GM12878 (cell line): Measurements from ENCODE around the gene RPL37. TPM values are rescaled to one million over a fixed set of nuclear protein-coding genes. Genes with fewer than 3 reads are reported as not detected.

Experiments
- ATAC-seq: fragments of 200-7000 bp; cut with Tn5 transposase; 3 replicates; pipeline ENCODE4 v1.9.1; 2020; ENCODE audit warnings: mild to moderate bottlenecking, moderate library complexity
- BruUV-seq: library from RNA; stranded (reverse); fragments of 400-500 nt; replicated peaks from 2 replicates; lab custom pipeline; 2021; lab: Mats Ljungman, UMichigan
- CTCF ChIA-PET: fragments of 300-600 bp; sonication (Branson Sonifier 250); formaldehyde crosslinking; extraction: SDS; loops from one replicate; lab custom pipeline; 2021; ENCODE audit warnings: inconsistent platforms; lab: Yijun Ruan, JAX
- POLR2A ChIA-PET: fragments of 350-600 bp; formaldehyde crosslinking; extraction: SDS; loops from one replicate; lab custom pipeline; 2021; ENCODE audit warnings: inconsistent platforms; lab: Charles Lee
- RAD21 ChIA-PET: fragments of 300-600 bp; sonication (Branson Sonifier 250); formaldehyde crosslinking; loops from one replicate; lab custom pipeline; 2023; ENCODE audit warnings: antibody characterized with exemption; ENCODE audit not compliant: unreplicated experiment; lab: Charles Lee
- SMC1A ChIA-PET: fragments of 300-600 bp; sonication (Branson Sonifier 250); formaldehyde crosslinking; loops from one replicate; lab custom pipeline; 2023; ENCODE audit not compliant: unreplicated experiment, uncharacterized antibody; lab: Charles Lee
- DNase-seq: peaks from one replicate; pipeline ENCODE4 v3.0.0-alpha.2; 2011; ENCODE audit warnings: low read depth, low spot score
- FAIRE-seq: peaks from 3 replicates; lab custom pipeline; 2011; peaks lifted over from hg19 to GRCh38; lab: Jason Lieb, UNC
- H2AFZ ChIP-seq: 2 replicates; pipeline ENCODE4 v1.6.0; 2011; ENCODE audit warnings: low read depth, low read length, control low read depth; ENCODE audit not compliant: control insufficient read depth
- H3K27ac ChIP-seq: 2 replicates; pipeline ENCODE4 v1.5.1; 2011; ENCODE audit warnings: control low read depth; ENCODE audit not compliant: control insufficient read depth, insufficient read depth
- H3K27me3 ChIP-seq, 2 experiments: replicated peaks in 1 of 2; 2 replicates each; pipeline versions ENCODE4 v1.6.0 to v1.6.1; 2011; ENCODE audit warnings: low read length in 1 of 2; ENCODE audit not compliant: control insufficient read depth in 2 of 2, insufficient read depth in 2 of 2
- H3K36me3 ChIP-seq, 2 experiments: 2 replicates each; pipeline ENCODE4 v1.5.1; 2011; ENCODE audit warnings: low read length in 1 of 2; ENCODE audit not compliant: control insufficient read depth in 2 of 2, insufficient read depth in 2 of 2
- H3K4me1 ChIP-seq: 2 replicates; pipeline ENCODE4 v1.6.1; 2011; ENCODE audit warnings: mild to moderate bottlenecking, low read length, moderate library complexity, mixed read lengths; ENCODE audit not compliant: control insufficient read depth, insufficient read depth
- H3K4me2 ChIP-seq: 2 replicates; pipeline ENCODE4 v1.6.0; 2011; ENCODE audit warnings: control low read depth; ENCODE audit not compliant: control insufficient read depth, insufficient read depth
- H3K4me3 ChIP-seq: fragments of 200-600 bp; sonication (generic); 2 replicates; pipeline ENCODE4 v1.5.1; 2016
- H3K79me2 ChIP-seq: 2 replicates; pipeline ENCODE4 v1.6.0; 2011; ENCODE audit warnings: low read length; ENCODE audit not compliant: control insufficient read depth, insufficient read depth
- H3K9ac ChIP-seq: 2 replicates; pipeline ENCODE4 v1.8.0; 2011; ENCODE audit warnings: low read length, control low read depth, mixed read lengths; ENCODE audit not compliant: control insufficient read depth, insufficient read depth
- H3K9me3 ChIP-seq: replicated peaks from 3 replicates; pipeline ENCODE4 v1.5.1; 2011; ENCODE audit warnings: mild to moderate bottlenecking, low read length; ENCODE audit not compliant: control insufficient read depth, insufficient read depth
- H4K20me1 ChIP-seq: 2 replicates; pipeline ENCODE4 v1.6.0; 2011; ENCODE audit not compliant: control insufficient read depth, insufficient read depth
- CREB1 ChIP-seq: IDR thresholded peaks from 2 replicates; pipeline ENCODE4 v1.6.1; 2012; ENCODE audit warnings: low read depth, mild to moderate bottlenecking, inconsistent platforms
- FOXM1 ChIP-seq: IDR thresholded peaks from 2 replicates; pipeline ENCODE4 v1.6.1; 2012; ENCODE audit warnings: low read depth, mild to moderate bottlenecking, inconsistent platforms, low read length, moderate library complexity
- HDAC2 ChIP-seq: fragments of 200-600 bp; sonication (generic); IDR thresholded peaks from 2 replicates; pipeline ENCODE4 v1.6.1; 2017
- JUNB ChIP-seq: IDR thresholded peaks from 2 replicates; pipeline ENCODE4 v1.6.1; 2016; ENCODE audit warnings: antibody characterized with exemption, mild to moderate bottlenecking
- NFIC ChIP-seq: IDR thresholded peaks from 2 replicates; pipeline ENCODE4 v1.6.1; 2012; ENCODE audit warnings: low read depth, mild to moderate bottlenecking, inconsistent platforms, low read length, moderate library complexity
- NFXL1 ChIP-seq: fragments of 450-650 bp; IDR thresholded peaks from 2 replicates; pipeline ENCODE4 v1.6.1; 2017; ENCODE audit warnings: antibody characterized with exemption, mild to moderate bottlenecking, borderline replicate concordance
- PML ChIP-seq: IDR thresholded peaks from 2 replicates; pipeline ENCODE4 v1.6.1; 2012; ENCODE audit warnings: low read length, inconsistent platforms
- POLR2AphosphoS5 ChIP-seq: IDR thresholded peaks from 2 replicates; pipeline ENCODE4 v1.6.1; 2011; ENCODE audit warnings: mild to moderate bottlenecking, low read length, inconsistent platforms
- RUNX3 ChIP-seq: IDR thresholded peaks from 2 replicates; pipeline ENCODE4 v1.6.1; 2012; ENCODE audit warnings: low read length, inconsistent platforms
- TARDBP ChIP-seq: IDR thresholded peaks from 2 replicates; pipeline ENCODE4 v1.6.1; 2016; ENCODE audit warnings: borderline replicate concordance
- ZBTB40 ChIP-seq: fragments of 450-650 bp; IDR thresholded peaks from 2 replicates; pipeline ENCODE4 v1.6.1; 2016; ENCODE audit warnings: mild to moderate bottlenecking, moderate library complexity, borderline replicate concordance
- ZNF384 ChIP-seq: IDR thresholded peaks from 2 replicates; pipeline ENCODE4 v1.6.1; 2012; ENCODE audit warnings: low read depth, mild to moderate bottlenecking, low read length, improper control_type of control experiment, borderline replicate concordance
- ZNF622 ChIP-seq: fragments of 450-650 bp; IDR thresholded peaks from 2 replicates; pipeline ENCODE4 v1.6.1; 2017; ENCODE audit warnings: mild to moderate bottlenecking, inconsistent platforms
- ZSCAN29 ChIP-seq: fragments of 450-650 bp; IDR thresholded peaks from 2 replicates; pipeline ENCODE4 v1.6.1; 2017; ENCODE audit warnings: mild to moderate bottlenecking, moderate library complexity
- WGBS: methylation state at CpG from one replicate; pipeline ENCODE4 v1.1.6; 2016; ENCODE audit warnings: low lambda C conversion rate; ENCODE audit not compliant: insufficient replicate concordance, insufficient coverage; ENCODE audit errors: missing lambda C conversion rate; 5-methylcytosine and 5-hydroxymethylcytosine counted together
- in situ Hi-C: fragments of 300-500 bp; cut with MboI; formaldehyde crosslinking; loops from 9 replicates; pipeline ENCODE4 v1.14.3; 2018; ENCODE audit warnings: mixed read lengths
- intact Hi-C: fragments of 100-400 bp; cut with micrococcal nuclease; formaldehyde crosslinking; loops from one replicate; pipeline ENCODE4 v1.14.2; 2022; ENCODE audit not compliant: unreplicated experiment
- polyA plus RNA-seq, 11 experiments: library from polyadenylated mRNA; depleted of rRNA in 4 of 11; unstranded in 6 of 11; stranded (reverse) in 5 of 11; fragments of >200 nt; fragmentation: Nextera tagmentation in 4 of 11; fragmentation: Illumina TruSeq in 1 of 11; extraction: Ambion mirVana in 4 of 11; extraction: Trizol in 1 of 11; gene quantifications; 1 replicate in 1 of 11; 2 replicates in 10 of 11; pipeline versions ENCODE4 v1.2.1 to v1.2.3, GENCODE V29; 2011 to 2016; ENCODE audit warnings: inconsistent platforms in 2 of 11, missing spikeins in 2 of 11, low read depth in 1 of 11
- total RNA-seq, 4 experiments: library from RNA; depleted of rRNA in 3 of 4; stranded (reverse); fragments of >200 nt in 3 of 4; fragmentation: Illumina TruSeq in 1 of 4; extraction: Trizol in 1 of 4; gene quantifications; 2 replicates each; pipeline versions ENCODE4 v1.2.1 to v1.2.3, GENCODE V29; 2013 to 2021
- TF ChIP-seq, protein P1 (sequence below): IDR thresholded peaks from 2 replicates; pipeline ENCODE4 v1.6.1; 2012; ENCODE audit warnings: low read depth, low read length, improper control_type of control experiment

The RPL37 gene
- total and polyA plus RNA-seq, 10 of the 15 experiments (the other 5 are each of a cell fraction or from before 2014, with no cell fraction given), result 1,697 to 6,216 (median 3,013) TPM

- TF ChIP-seq NFXL1 (no peak), ZNF622 (no peak)
These were observed 2.7 kb downstream of the RPL37 start (continued) for GRCh38 chr5:40832345-40832744.

DNA sequence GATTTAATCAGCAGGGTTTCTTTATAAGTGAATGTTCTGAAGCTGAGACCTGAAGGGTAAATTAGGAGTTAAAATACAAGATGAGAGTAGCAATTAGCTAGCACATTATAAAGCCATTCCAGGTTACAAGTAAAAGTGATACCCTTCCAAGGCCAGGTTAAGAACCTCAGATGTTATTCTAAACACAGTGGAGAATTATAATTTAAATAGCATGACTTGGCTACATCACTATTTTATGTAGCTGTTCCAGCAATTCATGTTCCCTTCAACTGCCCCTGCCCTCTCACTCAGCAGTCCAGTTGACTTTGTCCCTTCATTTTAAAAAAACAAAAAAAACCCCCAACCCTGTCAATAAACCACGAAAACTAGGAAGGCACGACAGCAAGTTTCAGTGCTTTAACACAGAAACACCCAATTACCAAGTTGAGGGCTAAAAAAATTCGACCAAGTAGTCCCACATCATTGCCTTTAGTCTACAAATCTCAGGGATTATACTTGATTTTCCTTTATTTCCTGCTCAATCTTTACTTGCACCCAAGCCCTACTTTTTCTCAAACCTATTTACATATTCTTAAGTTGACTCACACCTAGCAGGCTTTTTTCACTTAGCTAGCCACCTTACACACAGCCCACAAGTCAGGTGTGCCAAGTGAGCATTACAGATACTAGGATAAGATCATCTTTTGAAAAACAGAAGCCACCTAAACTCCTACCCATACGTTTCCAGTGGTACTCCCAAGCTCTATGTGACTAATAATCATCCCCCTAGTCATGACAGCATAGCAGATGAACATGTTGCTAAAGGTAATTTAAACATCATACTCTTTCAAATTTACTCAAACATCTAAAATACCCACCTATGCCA is 3.4 kb downstream of the RPL37 start:
- ChIA-PET RAD21 (no interaction called here), SMC1A (interaction anchor here (0.7 to 2.1 kb wide), 6 partner anchors 9 to 146 kb away, joined by 3 to 7 read pairs (median 3); no protein-coding TSS in a partner anchor), POLR2A (interaction anchor here (0.6 to 1.1 kb wide), 3 partner anchors 10 to 288 kb away, joined by 3 read pairs; no protein-coding TSS in a partner anchor), CTCF (interaction anchor here (1.4 kb wide), 1 partner anchor 19 kb away, joined by 3 read pairs; no protein-coding TSS in a partner anchor)
- DNase-seq, result no peak
- Histone ChIP-seq H2AFZ (no peak overlapping the region), H3K4me1 (peaks cover 11% of the 10 kb centered on the region), H3K36me3 (peaks cover 11 to 61% of the 10 kb centered on the region in 2 experiments), H3K27ac (no peak overlapping the region), H3K9ac (no peak overlapping the region), H3K4me3 (peak overlapping the region; percentile 92; the same call in 1 of the 2 replicates), H3K4me2 (peak overlapping the region; percentile 82), H3K27me3 (no peaks in the 10 kb centered on the region), H3K9me3 (no peaks in the 10 kb centered on the region), H4K20me1 (no peaks in the 10 kb centered on the region; the same call in 1 of the 2 replicates), H3K79me2 (peaks cover 52% of the 10 kb centered on the region)
- whole genome bisulfite sequencing, result under 1% methylated on average over 4 of the region's 4 CpGs
- no TSS peak for BruUV-seq
- FAIRE-seq, result no peak
- peak; percentile 10; the same call in 2 of the 3 replicates for ATAC-seq
- in situ Hi-C loops (loop anchor here (5.0 to 10.0 kb wide), 3 partner anchors 347 to 1757 kb away; partner anchors contain the start of genes RICTOR and RIMOC1), intact Hi-C loops (loop anchor here (10.0 kb wide), 1 partner anchor 347 kb away; no protein-coding TSS in a partner anchor)
- TF ChIP-seq PML, result peak; percentile 42; the same call in 1 of the 2 replicates
- 0 out of 2 replicates have a peak, but pooled peaks have one; percentile 28 for TF ChIP-seq JUNB
- TF ChIP-seq FOXM1, result peak; percentile 42; the same call in 1 of the 2 replicates
- 0 out of 2 replicates have a peak, but pooled peaks have one; percentile 18 for TF ChIP-seq ZNF384
- no peak for TF ChIP-seq ZSCAN29
- TF ChIP-seq NFIC, result 0 out of 2 replicates have a peak, but pooled peaks have one; percentile 21
- TF ChIP-seq, protein P1, sequence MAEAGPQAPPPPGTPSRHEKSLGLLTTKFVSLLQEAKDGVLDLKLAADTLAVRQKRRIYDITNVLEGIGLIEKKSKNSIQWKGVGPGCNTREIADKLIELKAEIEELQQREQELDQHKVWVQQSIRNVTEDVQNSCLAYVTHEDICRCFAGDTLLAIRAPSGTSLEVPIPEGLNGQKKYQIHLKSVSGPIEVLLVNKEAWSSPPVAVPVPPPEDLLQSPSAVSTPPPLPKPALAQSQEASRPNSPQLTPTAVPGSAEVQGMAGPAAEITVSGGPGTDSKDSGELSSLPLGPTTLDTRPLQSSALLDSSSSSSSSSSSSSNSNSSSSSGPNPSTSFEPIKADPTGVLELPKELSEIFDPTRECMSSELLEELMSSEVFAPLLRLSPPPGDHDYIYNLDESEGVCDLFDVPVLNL, result no peak
- TF ChIP-seq CREB1, result no peak
- TF ChIP-seq POLR2AphosphoS5, result peak; percentile 21
- no peak for TF ChIP-seq ZBTB40
- no peak for TF ChIP-seq HDAC2
- TF ChIP-seq TARDBP, result no peak
- TF ChIP-seq RUNX3, result peak; percentile 23; the same call in 1 of the 2 replicates
